Loucy (cell line): ENCODE results near the gene SRBD1.

Source experiments
- EZH2phosphoT487 ChIP-seq: fragments of 200-600 bp; IDR thresholded peaks from 2 replicates; pipeline ENCODE4 v1.6.1; 2018; ENCODE audit warnings: antibody characterized with exemption, mild to moderate bottlenecking, moderate library complexity, borderline replicate concordance
- TF ChIP-seq, protein P1 (sequence below): fragments of 200-600 bp; sonication (generic); conservative IDR thresholded peaks from 2 replicates; pipeline ENCODE4 v1.5.1; 2014; ENCODE audit warnings: mild to moderate bottlenecking, antibody characterized with exemption, low read length

DNA sequence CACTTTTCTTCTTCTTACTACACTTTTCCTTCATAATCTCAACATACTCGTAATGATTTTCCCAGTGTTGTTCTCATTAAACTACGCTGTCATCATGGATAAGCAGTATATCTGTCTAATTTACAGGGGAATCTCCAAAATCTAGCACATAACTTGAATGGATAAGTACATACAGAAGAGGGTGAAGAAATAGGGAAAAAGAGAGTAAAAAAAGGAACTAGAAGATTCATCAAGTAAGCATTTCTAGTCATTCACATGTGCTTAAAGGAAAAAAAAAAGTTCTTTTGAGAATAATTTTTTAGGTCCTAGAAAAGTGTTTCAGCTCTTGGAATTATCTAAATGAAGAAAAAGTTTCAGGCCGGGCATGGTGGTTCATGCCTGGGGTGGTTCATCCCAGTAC, 51.6 kb downstream of the SRBD1 start:
- TF ChIP-seq, protein P1, sequence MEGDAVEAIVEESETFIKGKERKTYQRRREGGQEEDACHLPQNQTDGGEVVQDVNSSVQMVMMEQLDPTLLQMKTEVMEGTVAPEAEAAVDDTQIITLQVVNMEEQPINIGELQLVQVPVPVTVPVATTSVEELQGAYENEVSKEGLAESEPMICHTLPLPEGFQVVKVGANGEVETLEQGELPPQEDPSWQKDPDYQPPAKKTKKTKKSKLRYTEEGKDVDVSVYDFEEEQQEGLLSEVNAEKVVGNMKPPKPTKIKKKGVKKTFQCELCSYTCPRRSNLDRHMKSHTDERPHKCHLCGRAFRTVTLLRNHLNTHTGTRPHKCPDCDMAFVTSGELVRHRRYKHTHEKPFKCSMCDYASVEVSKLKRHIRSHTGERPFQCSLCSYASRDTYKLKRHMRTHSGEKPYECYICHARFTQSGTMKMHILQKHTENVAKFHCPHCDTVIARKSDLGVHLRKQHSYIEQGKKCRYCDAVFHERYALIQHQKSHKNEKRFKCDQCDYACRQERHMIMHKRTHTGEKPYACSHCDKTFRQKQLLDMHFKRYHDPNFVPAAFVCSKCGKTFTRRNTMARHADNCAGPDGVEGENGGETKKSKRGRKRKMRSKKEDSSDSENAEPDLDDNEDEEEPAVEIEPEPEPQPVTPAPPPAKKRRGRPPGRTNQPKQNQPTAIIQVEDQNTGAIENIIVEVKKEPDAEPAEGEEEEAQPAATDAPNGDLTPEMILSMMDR, result no peak
- TF ChIP-seq EZH2phosphoT487, result no peak
